B cell (primary cell): ENCODE results near the gene GHRL. TPM values are rescaled to one million over a fixed set of nuclear protein-coding genes. Genes with fewer than 3 reads are reported as not detected.

Experiments used
- ATAC-seq: fragments of 200-7000 bp; cut with Tn5 transposase; one replicate; pipeline ENCODE4 v1.10.0; 2021; ENCODE audit warnings: low read depth, mild to moderate bottlenecking, moderate number of reproducible peaks, moderate library complexity
- CTCF ChIA-PET: fragments of 350-600 bp; sonication (Branson Sonifier 250); formaldehyde crosslinking; loops from one replicate; lab custom pipeline; 2021; ENCODE audit warnings: antibody characterized with exemption, inconsistent platforms; lab: Charles Lee
- POLR2A ChIA-PET: fragments of 350-600 bp; sonication (Branson Sonifier 250); formaldehyde crosslinking; loops from one replicate; lab custom pipeline; 2021; ENCODE audit warnings: antibody characterized with exemption; lab: Charles Lee
- DNase-seq: peaks from one replicate; pipeline ENCODE4 v3.0.0; 2013
- H2AFZ ChIP-seq: 2 replicates; pipeline ENCODE4 v1.6.1; 2012; ENCODE audit warnings: mild to moderate bottlenecking, low read depth, low read length; ENCODE audit not compliant: insufficient read depth, poor library complexity, severe bottlenecking
- H3K27ac ChIP-seq, 2 donors: 1 replicate in 1 of 2; 2 replicates in 1 of 2; pipeline ENCODE4 v1.5.1; 2012 to 2013; ENCODE audit warnings: low read length in 2 of 2, mild to moderate bottlenecking in 2 of 2, moderate library complexity in 1 of 2
- H3K27me3 ChIP-seq, 4 experiments: fragments of 200-600 bp in 1 of 4; sonication (generic) in 1 of 4; replicated peaks in 1 of 4; 1 replicate in 2 of 4; 2 replicates in 2 of 4; pipeline versions ENCODE4 v1.6.1 to v1.7.0; 2013 to 2016; ENCODE audit warnings: low read length in 3 of 4, mild to moderate bottlenecking in 2 of 4, mixed read lengths in 1 of 4, moderate library complexity in 1 of 4; ENCODE audit not compliant: insufficient read depth in 4 of 4, control insufficient read depth in 3 of 4; ENCODE audit errors: control extremely low read depth in 1 of 4
- H3K36me3 ChIP-seq, 2 experiments: replicated peaks in 1 of 2; 1 replicate in 1 of 2; 2 replicates in 1 of 2; pipeline versions ENCODE4 v1.6.1 to v1.7.1; 2013; ENCODE audit warnings: low read length in 1 of 2; ENCODE audit not compliant: insufficient read depth in 2 of 2, control insufficient read depth in 1 of 2; ENCODE audit errors: control extremely low read depth in 1 of 2, extremely low read depth in 1 of 2
- H3K4me1 ChIP-seq, 2 donors: fragments of 200-600 bp in 1 of 2; sonication (generic) in 1 of 2; 1 replicate in 1 of 2; 2 replicates in 1 of 2; pipeline versions ENCODE4 v1.5.1 to v1.6.1; 2013 to 2017; ENCODE audit warnings: low read length in 2 of 2; ENCODE audit not compliant: control insufficient read depth in 2 of 2, insufficient read depth in 2 of 2
- H3K4me2 ChIP-seq: replicated peaks from 2 replicates; pipeline ENCODE3; 2012; ENCODE audit warnings: mild to moderate bottlenecking, low read depth, low read length; ENCODE audit not compliant: poor library complexity, severe bottlenecking
- H3K4me3 ChIP-seq, 5 experiments: fragments of 200-600 bp in 1 of 5; sonication (generic) in 1 of 5; 1 replicate in 3 of 5; 2 replicates in 2 of 5; pipeline versions ENCODE4 v1.5.1 to v1.7.0; 2011 to 2016; ENCODE audit warnings: low read length in 4 of 5, mild to moderate bottlenecking in 4 of 5, low read depth in 2 of 5, control low read depth in 1 of 5, moderate library complexity in 1 of 5; ENCODE audit not compliant: insufficient read depth in 1 of 5; ENCODE audit errors: control extremely low read depth in 1 of 5, extremely low read depth in 1 of 5
- H3K79me2 ChIP-seq: fragments of 200-600 bp; sonication (generic); one replicate; pipeline ENCODE4 v1.6.0; 2016; ENCODE audit warnings: low read length; ENCODE audit not compliant: control insufficient read depth, insufficient read depth
- H3K9ac ChIP-seq: fragments of 200-600 bp; sonication (generic); 2 replicates; pipeline ENCODE4 v1.6.1; 2017; ENCODE audit warnings: mild to moderate bottlenecking, low read length, moderate library complexity
- H3K9me3 ChIP-seq, 3 donors: one replicate each; pipeline versions ENCODE4 v1.6.1 to v1.7.1; 2013; ENCODE audit warnings: low read length in 2 of 3; ENCODE audit not compliant: control insufficient read depth in 2 of 3, insufficient read depth in 1 of 3; ENCODE audit errors: control extremely low read depth in 1 of 3
- H4K20me1 ChIP-seq: 2 replicates; pipeline ENCODE4 v1.6.0; 2012; ENCODE audit warnings: mild to moderate bottlenecking, low read length; ENCODE audit not compliant: insufficient read depth, control insufficient read depth, poor library complexity, severe bottlenecking
- H3K27ac Mint-ChIP-seq: one replicate; pipeline ENCODE4 v1.8.0; 2021; ENCODE audit warnings: mixed read lengths
- H3K27me3 Mint-ChIP-seq: one replicate; pipeline ENCODE4 v1.8.0; 2021; ENCODE audit warnings: mixed read lengths
- H3K4me1 Mint-ChIP-seq: one replicate; pipeline ENCODE4 v1.8.0; 2021; ENCODE audit warnings: mixed read lengths
- H3K4me3 Mint-ChIP-seq: one replicate; pipeline ENCODE4 v1.8.0; 2021; ENCODE audit warnings: mixed read lengths
- H3K9me3 Mint-ChIP-seq: one replicate; pipeline ENCODE4 v1.8.0; 2022; ENCODE audit warnings: mixed read lengths; ENCODE audit not compliant: insufficient read depth
- CTCF ChIP-seq: fragments of 200-600 bp; IDR thresholded peaks from one replicate; pipeline ENCODE4 v1.8.0; 2022; ENCODE audit warnings: antibody characterized with exemption, mild to moderate bottlenecking
- EZH2 ChIP-seq: IDR thresholded peaks from 2 replicates; pipeline ENCODE4 v1.6.1; 2012; ENCODE audit warnings: borderline replicate concordance, low read depth, mild to moderate bottlenecking, moderate library complexity, low read length; ENCODE audit not compliant: insufficient read depth, poor library complexity, severe bottlenecking
- WGBS: methylation state at CpG from one replicate; pipeline ENCODE4 v1.1.5; 2013; ENCODE audit warnings: missing lambda C conversion rate; ENCODE audit not compliant: insufficient coverage; 5-methylcytosine and 5-hydroxymethylcytosine counted together
- intact Hi-C: fragments of 100-400 bp; cut with micrococcal nuclease; formaldehyde crosslinking; loops from one replicate; pipeline ENCODE4 v1.10.0; 2022
- polyA plus RNA-seq: library from polyadenylated mRNA; depleted of rRNA; stranded (reverse); fragments of >200 nt; gene quantifications from 2 replicates; pipeline ENCODE4 v1.2.3, GENCODE V29; 2012
- total RNA-seq, 2 donors: library from RNA; stranded (reverse); fragments of 120-200 nt in 1 of 2; gene quantifications; 1 replicate in 1 of 2; 2 replicates in 1 of 2; pipeline versions ENCODE4 v1.2.3 to v1.2.4, GENCODE V29; 2013 to 2022

The GHRL gene
- total and polyA plus RNA-seq, 2 donors (not counting 1 experiment from before 2014, with no cell fraction given), result 2.8 to 3.0 TPM

- Histone ChIP-seq H3K27me3 (peaks cover 0 to 4% (median 3%) of the 10 kb centered on the region in 4 experiments), H4K20me1 (no peaks in the 10 kb centered on the region), H3K4me2 (no peak overlapping the region), H3K9ac (no peak overlapping the region), H2AFZ (no peak overlapping the region), H3K27ac (no peak overlapping the region), H3K79me2 (no peaks in the 10 kb centered on the region), H3K4me1 (peaks cover 13 to 14% of the 10 kb centered on the region in 2 donors), H3K9me3 (no peaks in the 10 kb centered on the region), H3K36me3 (no peaks in the 10 kb centered on the region), H3K4me3 (no peak overlapping the region)
- Mint-ChIP-seq H3K9me3 (no peaks in the 10 kb centered on the region), H3K4me3 (no peak overlapping the region), H3K4me1 (peaks cover 36% of the 10 kb centered on the region), H3K27me3 (peaks cover 22% of the 10 kb centered on the region), H3K27ac (no peak overlapping the region)
- ATAC-seq, result no peak
- ChIA-PET POLR2A (interaction anchor here (0.7 kb wide), 1 partner anchor 108 kb away, joined by 3 read pairs; no protein-coding TSS in a partner anchor), CTCF (interaction anchor here (1.2 kb wide), 1 partner anchor 8 kb away, joined by 4 read pairs; no protein-coding TSS in a partner anchor)
- no peak for TF ChIP-seq CTCF
- no peak for TF ChIP-seq EZH2
- intact Hi-C loops, result no loop called here
- WGBS, result 94% methylated on average over 3 of the region's 8 CpGs
- no peak for DNase-seq
Measured at GRCh38 chr3:10331320-10331719, 38.6 kb upstream of the GHRL start.

GRCh38 chr3:10330319-10330718 is 37.6 kb upstream of the GHRL start:
- WGBS, result 79% methylated on average over 12 of the region's 12 CpGs
- DNase-seq, result no peak
- H3K27ac Mint-ChIP-seq, result no peak overlapping the region
- no peak overlapping the region for H2AFZ ChIP-seq
- H3K9me3 ChIP-seq, result no peaks in the 10 kb centered on the region
- CTCF ChIA-PET, result interaction anchor here (0.5 to 1.2 kb wide), 2 partner anchors 9 to 878 kb away, joined by 4 to 6 read pairs; no protein-coding TSS in a partner anchor
- H3K4me3 Mint-ChIP-seq, result no peak overlapping the region
- no peak for TF ChIP-seq CTCF
- TF ChIP-seq EZH2, result no peak
- H3K9ac ChIP-seq, result no peak overlapping the region
- H3K4me2 ChIP-seq, result no peak overlapping the region
- H3K4me3 ChIP-seq, result no peak overlapping the region
- ATAC-seq, result no peak
- H3K4me1 Mint-ChIP-seq, result peaks cover 32% of the 10 kb centered on the region
- POLR2A ChIA-PET, result no interaction called here
- intact Hi-C loops, result no loop called here
- no peaks in the 10 kb centered on the region for H3K36me3 ChIP-seq
- peaks cover 25% of the 10 kb centered on the region for H3K27me3 Mint-ChIP-seq
- no peaks in the 10 kb centered on the region for H3K79me2 ChIP-seq
- H3K27me3 ChIP-seq, result peaks cover 0 to 4% (median 3%) of the 10 kb centered on the region in 4 experiments
- H3K27ac ChIP-seq, result no peak overlapping the region
- no peaks in the 10 kb centered on the region for H4K20me1 ChIP-seq
- H3K9me3 Mint-ChIP-seq, result no peaks in the 10 kb centered on the region
- peaks cover 13 to 14% of the 10 kb centered on the region in 2 donors for H3K4me1 ChIP-seq
